ENCODE data around the gene SAMD11. TPM values are rescaled to one million over a fixed set of nuclear protein-coding genes. Genes with fewer than 3 reads are reported as not detected.
"Not testable (repeated sequence)": the region's sequence is repeated elsewhere in the genome, so short reads cannot be mapped to it uniquely, and the experiment has no call there.

Gene SAMD11
- total RNA-seq, 1 donor from 2014 or later = 11.1 TPM

DNA sequence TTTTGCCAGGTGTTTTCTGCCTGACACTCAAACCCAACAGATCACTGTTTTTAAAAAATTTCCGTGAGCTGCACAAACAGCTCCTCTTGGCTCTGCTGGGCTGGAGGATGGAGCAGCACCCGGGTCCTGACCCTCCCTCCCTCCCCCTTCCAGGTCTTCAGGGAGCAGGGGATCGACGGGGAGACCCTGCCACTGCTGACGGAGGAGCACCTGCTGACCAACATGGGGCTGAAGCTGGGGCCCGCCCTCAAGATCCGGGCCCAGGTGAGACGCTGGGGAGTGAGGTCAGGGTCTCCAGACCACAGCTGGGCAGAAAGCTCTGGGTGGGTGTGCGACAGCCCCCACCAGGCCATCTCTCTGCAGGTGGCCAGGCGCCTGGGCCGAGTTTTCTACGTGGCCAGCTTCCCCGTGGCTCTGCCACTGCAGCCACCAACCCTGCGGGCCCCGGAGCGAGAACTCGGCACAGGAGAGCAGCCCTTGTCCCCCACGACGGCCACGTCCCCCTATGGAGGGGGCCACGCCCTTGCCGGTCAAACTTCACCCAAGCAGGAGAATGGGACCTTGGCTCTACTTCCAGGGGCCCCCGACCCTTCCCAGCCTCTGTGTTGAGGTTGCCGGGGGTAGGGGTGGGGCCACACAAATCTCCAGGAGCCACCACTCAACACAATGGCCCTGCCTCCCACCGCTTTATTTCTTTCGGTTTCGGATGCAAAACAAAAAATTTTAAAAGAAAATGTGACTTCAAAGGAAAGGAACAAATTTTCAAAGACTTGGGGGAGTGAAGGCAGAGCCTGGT is 20.0 kb downstream of the SAMD11 start:
- no peak for DNase-seq (ENCODE audit: low spot score)

DNA sequence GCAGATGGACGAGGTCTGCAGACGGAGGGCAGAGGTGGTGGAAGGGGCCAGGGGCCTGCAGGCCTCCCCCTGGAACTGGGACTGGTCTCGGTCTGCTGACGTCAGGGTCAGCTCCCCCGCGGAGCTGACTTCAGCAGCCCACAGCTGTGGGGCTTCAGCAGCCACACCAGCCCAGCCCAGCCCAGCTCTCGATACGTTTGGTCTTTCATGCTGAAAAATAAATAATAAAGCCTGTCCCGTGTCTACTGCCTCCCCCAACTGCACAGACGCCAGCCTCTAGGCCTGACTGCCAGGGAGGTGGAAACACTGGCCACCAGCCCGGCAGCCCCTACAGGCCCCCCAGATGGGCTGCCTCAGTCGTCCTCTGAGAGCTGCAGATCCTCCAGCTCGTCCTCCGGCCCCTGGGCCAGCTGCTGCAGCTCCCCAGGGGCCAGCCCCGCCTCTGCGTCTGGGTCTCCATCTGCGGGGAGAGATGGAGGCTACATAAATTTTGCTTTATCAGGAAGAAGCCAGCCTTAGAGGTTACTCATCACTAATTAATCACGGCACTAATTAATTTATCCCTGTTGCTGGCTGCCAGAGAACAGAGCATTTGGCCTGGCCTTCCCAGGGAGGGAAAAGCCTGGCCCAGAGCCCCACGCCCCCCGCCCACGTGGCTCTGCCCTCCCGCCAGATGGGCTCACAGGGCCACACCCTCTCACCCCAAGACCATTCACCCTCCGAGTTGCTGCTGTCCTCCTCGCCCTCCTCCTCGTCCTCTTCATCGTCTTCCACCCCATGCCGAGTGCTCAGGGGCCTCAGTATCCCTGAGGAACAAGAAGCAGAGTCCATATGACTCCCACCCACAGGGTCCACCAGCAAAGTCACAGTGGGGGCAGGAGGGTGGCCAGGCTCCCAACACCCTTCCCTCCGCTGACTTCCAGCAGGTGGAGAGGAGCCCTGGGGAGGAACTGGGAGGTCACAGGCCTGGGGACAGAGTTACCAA is 20.9 kb downstream of the SAMD11 start:
- no peak for DNase-seq (ENCODE audit: low spot score)

DNA sequence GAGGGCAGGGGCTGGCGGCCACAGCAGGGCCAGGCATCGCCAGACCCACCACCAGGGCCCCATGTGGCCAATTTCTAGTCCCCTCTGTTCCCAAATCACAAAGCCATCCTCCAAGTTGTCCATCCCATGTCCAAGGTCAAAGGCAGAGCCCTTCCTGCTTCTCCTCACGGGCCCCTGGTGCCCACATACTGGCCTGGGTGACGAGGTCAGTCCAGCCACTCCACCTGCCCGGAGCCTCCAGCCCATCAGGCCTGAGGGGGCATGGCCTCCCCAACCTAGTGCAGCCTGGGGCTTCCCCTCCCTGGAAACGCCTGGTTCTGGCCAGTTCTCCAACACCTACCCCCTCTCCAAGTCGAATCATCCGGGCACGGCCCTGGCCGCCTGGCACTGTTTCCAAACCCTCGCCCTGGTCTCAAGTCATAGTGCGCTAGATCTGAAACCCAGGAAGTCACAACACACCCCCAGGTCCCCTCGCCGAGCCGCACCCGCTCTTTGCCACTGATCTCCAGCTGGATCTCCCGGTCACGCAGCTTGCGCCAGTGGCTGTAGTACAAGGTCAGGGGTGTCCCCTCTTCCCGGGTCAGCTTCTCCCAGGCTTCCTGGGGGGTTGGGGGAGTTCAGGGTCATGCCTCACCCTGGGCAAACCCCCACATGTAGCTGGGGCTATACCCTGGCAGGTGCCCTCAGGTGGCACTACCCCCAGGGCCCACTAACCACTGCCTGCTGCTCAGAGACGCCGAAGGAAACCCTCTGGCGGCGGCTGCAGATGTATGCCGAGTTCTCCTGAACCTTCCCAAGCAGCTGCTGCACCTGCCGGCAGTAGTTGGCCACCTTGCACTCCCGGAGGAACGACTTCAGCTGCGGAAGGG is 22.2 kb downstream of the SAMD11 start:
- no peak for DNase-seq (ENCODE audit: low spot score)

DNA sequence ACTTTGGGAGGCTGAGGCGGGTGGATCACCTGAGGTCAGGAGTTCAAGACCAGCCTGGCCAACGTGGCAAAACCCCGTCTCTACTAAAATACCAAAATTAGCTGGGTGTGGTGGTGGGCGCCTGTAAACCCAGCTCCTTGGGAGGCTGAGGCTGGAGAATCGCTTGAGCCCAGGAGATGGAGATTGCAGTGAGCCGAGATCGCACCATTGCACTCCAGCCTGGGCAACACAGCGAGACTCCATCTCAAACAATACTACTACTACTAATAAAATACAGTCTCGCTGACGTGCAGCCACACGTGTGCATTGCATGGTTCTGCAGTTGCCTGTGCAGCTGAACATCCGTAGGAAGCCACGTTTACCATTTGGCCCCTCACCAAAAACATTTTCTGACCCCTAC is 23.1 kb downstream of the SAMD11 start:
- DNase-seq (ENCODE audit: low spot score) = not testable (repeated sequence)

DNA sequence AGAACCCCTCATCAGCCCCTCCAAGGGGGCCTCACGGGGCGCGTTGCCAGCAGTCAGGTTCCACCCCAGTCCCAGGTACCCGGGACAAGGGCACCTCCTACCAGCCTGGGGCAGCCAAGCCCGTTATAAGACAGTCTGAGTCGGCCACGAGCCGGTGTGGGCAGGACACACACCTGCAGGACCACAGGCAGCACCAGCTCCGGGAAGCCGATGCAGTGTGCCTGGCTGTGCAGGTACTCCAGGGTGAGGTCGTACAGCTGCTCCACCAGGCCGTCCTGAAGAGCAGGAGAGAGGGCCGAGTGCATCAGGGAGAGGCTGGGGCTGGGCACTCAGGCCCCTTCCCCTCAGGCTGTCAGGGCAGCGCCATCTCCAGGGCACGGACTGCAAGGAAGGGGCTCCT is 24.2 kb downstream of the SAMD11 start:
- DNase-seq (ENCODE audit: low spot score) = no peak

DNA sequence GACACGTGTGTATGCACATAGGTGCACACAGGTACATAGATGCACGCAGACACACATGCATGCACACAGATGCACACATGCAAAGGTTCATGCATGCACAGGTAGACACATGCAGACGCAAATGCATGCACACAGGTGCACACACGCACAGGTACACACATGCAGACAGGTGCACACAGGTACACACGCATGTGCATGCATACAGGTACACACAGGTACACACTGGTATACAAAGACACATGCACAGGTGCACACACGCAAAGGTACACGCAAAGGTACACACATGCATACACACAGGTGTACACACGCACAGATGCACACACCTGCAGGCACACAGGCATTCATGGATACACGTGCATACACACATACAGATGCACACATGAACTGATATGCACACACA is 26.5 kb downstream of the SAMD11 start:
- no peak for DNase-seq (ENCODE audit: low spot score)

DNA sequence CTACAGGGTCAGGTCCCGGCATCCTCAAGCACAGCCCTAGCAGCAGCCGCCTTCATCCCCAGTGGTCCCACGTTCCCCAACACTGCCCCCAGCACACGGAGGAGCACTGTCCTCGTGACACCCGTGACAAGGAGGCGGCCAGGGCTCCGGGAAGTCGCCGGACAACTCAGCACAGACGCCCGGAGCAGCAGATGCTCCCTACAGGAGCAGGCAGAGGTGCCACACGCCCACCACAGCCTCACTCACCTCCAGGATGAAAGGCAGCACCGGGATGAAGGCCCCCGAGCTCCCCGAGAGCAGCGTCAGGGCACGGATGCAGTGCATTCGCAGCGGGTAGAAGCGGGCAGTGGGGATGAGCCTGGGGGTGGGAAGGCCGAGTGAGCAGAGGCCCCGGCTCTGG is 27.2 kb downstream of the SAMD11 start:
- no peak for DNase-seq (ENCODE audit: low spot score)

DNA sequence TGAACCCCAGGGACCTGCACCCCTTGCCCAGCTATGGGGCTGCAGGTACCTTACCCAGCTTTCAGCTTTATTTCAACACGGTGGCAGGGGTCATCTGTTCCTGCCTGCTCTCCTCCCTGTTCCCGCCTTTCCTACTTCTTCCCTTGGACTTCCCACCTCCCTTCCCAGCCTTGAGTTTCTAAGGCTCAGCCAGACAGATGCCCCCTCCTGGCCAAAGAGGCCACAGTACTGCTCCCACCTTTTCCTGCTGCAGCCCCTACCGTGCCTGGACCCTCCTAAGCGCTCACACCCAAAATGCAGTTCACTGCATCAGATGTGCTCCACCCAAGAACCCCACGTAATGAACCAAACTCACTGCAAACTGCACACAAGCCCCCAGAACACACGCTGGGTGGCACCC is 27.6 kb downstream of the SAMD11 start:
- DNase-seq (ENCODE audit: low spot score) = no peak

DNA sequence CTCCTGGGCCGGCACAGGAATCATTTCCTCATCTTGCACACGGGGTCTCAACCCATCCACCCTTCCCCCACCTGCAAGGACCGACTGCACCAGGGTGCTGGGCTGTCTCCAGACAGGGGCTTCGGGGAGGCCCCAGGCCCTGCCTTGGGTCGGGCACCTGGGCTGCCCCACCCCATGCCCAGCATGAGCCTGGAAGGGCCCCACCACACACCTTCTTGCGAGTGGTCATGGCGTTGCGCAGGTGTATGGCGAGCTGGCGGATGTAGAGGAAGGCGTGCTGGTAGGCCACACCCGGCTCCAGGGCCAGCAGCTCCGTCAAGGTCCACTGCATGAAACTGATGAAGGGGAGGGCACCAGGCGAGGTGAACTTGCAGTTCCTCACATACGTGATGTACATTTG is 28.5 kb downstream of the SAMD11 start:
- DNase-seq (ENCODE audit: low spot score) = no peak

DNA sequence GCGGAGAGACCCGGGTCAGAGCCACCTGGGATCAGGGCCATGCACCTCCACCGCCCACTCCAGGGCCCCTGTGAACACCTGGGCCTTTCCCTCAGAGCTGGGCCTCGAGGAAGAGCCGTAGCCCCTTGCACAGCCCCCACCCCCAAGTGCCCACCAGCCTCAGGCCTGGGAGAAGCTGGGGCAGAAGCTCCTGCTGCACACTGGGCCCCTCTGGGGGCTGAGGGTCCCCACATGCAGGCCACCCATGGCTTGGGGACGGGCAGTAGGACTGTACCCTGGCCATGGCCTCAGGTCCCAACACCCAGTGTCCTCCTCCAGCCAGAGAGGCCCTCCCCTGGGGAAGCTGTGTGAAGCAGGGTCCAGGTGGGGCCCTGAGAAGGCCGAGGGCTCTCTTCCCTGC is 28.9 kb downstream of the SAMD11 start:
- DNase-seq (ENCODE audit: low spot score) = no peak

DNA sequence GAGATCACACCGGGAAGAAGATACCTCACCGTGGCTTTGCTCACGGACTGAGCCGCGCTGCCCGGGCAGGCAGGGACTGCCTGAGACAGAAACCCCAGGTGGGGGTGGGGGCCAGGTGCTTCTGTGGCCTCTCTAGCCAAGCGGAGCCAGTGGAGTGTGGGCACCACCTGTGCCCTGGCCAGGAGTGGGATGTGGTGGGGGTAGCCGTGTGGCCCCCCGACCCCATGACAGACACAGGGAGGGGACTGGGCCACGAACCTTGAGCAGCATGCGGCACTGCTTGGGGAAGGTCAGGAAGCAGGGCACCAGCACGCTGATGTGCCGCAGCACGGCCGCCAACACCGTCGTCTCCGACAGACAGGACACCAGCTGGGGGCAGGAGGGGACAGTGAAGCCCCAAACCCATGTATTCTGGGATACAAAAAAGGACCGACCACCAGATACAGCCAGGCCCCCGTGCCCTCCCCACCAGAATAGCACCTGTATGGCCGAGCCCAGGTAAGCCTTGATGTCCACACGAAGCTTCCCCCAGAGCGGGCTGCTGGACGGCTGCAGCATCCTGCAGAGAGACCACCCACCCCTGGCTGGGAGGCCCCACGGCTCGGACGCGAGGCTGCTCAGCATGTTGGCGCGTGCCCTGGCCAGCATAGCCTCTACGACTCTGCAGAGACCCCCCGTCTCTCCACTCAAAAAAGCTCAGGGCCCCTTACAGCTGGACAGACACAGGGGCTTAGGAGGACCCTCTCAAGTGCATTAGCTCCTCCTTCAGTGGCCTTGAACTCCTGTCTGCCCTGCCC is 30.0 kb downstream of the SAMD11 start:
- DNase-seq (ENCODE audit: low spot score) = no peak

DNA sequence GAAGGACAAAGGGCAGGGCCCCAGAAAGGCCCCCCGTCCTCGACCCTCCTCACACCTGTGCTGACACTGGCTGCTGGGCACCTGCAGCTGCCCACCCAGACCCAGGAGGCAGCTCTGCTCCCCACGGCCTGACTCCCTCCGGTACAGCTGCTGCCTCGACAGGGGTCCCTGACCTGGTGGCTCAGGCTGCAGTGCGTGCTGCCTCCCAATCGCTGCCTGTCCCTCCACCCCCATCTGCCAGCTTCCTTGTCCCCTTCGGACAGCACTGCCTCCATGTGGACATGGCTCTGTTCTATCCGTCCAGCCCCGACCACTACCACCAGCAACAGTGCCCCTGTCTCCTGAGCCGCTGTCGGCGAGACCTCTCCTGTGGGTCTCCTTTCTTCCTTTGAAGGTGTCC is 31.2 kb downstream of the SAMD11 start:
- DNase-seq (ENCODE audit: low spot score) = no peak

DNA sequence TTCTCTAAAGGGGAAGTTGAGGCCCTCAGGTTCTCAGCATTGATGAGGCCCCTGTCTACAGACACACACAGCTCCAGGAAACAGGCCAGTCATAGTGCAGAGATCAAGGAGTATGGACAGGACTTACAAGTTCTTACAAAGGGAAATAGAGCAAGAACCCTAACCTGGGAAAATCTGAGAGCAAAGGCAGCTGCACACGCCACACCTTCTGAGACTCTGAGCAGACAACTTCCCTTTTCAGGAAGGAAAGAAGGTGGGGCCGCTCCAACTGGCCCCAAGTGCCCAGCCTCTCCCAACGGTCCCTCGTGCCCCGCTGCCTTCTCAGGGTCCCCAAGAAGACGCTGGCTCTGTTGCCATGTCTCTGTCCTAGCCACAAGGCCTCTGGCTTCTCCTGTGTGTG is 31.8 kb downstream of the SAMD11 start:
- DNase-seq (ENCODE audit: low spot score) = no peak

DNA sequence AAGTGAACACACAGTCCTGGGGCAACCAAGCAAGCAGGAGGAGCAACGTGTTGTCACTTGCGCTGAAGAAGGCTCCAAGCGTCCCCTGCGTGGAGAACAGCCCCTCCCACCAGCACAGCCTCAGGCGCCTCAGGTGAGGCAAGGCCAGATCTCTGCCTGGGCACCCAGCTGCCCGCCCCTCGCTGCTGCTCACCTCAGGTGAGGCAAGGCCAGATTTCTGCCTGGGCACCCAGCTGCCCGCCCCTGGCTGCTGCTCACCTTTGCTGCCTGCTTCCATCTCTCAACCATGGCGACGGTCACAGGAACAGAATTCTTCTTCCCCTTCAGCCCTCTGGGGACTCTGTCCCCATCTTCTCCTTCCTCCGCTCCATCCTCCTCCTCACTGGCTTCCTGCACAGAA is 32.9 kb downstream of the SAMD11 start:
- no peak for DNase-seq (ENCODE audit: low spot score)

DNA sequence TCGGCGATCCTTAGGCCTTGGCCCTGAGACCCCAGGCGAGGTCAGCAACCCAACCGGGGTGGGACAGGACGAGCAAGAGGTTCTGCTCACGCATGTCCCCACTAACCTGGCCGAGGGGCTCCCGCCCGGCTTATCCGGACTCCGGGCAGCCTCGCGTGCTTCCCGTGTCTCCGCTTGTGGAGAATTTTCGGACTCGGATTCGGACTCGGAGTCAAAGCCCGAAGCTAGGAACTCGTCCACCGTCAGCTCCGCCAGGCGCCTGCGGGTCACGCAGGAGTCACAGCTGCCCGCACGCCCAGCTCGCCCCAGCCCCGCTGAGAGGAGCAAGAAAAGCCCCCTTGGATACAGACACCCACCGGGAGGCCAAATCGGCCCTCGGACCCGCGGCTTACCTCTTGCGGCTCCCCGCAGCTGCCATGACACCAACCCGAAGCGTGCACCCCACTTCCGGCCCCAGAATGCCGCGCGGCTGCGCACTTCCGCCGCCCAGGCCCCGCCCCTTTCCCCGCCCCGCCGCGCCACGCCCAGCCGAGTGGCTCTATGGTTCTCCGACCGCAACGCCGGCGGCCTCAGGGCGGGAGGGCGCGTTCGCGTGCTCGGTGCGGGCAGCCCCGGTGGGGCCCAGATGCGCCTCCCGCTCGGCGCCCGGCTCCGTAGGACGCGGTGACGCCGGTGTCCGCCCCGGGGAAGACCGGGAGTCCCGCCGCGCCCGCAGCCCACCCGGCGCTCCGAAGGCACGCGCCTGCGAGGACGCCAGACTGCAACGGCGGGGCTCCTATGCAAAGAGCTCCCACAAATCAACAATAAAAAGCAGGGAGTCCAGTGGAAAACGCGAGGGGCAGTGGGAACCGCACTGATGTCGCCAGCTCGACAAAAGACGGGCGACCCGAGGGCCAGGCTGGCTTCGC is 35.4 kb downstream of the SAMD11 start, which contains the start of gene NOC2L:
Gene NOC2L, minus strand, starts transcription at position 434 of the 908 bp plus-strand sequence. Its CDS starts 16 bp downstream, at position 418.
- peak; percentile 86 for DNase-seq (ENCODE audit: low spot score)

DNA sequence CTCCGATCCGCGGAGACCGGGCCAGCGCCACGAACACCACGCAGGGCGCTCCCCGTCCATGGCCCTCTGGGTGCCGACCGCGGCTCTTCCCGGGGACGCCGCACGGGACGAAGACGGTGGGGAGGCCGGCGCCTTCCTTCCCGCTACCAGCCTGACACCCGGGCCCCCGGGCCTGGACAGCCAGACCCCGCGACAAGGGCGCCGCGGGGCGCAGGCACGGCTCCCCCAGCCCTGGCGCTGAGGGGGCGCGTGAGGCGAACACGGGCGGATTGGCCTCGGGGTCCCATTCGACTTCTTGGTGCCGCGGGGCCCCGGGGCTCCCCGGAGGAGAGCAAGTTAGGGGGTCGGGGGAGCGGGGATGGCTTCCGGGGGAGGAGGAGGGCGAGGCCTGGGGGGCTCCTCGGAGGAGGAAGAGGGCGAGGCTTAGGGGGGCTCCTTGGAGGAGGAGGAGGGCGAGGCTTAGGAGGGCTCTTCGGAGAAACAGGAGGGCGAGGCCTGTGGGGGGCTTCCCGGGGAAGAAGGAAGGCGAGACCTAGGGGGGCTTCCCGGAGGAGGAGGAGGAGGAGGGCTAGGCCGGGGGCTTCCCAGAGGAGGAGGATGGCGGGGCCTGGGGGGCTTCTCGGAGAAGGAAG is 36.1 kb downstream of the SAMD11 start:
- no peak for DNase-seq (ENCODE audit: low spot score)

DNA sequence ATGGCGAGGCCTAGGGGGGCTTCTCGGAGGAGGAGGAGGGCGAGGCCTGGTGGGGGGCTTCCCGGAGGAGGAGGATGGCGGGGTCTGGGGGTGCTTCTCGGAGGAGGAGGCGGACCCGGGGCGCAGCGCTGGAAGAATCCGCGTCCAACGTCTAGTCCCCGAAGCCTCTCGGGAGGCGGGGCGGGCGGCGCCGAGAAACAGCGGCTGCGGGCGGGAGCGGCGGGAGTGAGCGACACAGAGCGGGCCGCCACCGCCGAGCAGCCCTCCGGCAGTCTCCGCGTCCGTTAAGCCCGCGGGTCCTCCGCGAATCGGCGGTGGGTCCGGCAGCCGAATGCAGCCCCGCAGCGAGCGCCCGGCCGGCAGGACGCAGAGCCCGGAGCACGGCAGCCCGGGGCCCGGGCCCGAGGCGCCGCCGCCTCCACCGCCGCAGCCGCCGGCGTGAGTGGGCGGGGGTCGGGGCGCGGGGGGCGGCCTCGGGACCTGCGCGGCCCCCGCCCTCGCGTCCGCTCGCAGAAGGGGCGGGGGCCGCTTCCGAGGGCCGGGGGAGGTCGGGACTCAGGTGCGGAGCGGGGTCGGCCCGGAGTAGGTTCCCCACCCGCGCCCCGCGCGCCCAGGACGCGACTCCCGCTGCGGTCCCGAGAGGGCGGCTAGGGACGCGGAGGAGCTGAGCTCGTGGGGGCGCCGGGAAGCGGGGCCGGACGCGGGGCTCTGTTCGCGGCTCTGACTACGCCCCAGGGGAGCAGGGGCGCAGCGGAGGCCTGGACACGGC is 36.8 kb downstream of the SAMD11 start, which contains the start of gene KLHL17:
Gene KLHL17, plus strand, starts transcription at position 222 of the 769 bp plus-strand sequence. Its CDS starts 110 bp downstream, at position 332.
- DNase-seq (ENCODE audit: low spot score) = peak; percentile 53

DNA sequence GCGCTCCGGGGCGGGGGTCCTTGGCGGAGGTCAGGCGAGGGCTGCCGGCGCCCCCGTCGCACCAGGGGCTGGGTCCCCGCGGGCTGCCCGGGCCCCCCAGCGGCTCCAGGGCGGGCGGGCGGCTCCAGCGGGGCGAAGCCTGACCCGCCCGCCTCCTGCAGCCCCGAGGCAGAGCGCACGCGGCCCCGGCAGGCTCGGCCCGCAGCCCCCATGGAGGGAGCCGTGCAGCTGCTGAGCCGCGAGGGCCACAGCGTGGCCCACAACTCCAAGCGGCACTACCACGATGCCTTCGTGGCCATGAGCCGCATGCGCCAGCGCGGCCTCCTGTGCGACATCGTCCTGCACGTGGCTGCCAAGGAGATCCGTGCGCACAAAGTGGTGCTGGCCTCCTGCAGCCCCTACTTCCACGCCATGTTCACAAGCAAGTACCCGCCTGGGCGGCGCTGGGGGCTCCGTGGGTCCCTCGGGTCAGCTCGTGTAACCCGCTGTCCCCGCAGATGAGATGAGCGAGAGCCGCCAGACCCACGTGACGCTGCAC is 37.5 kb downstream of the SAMD11 start:
- DNase-seq (ENCODE audit: low spot score) = no peak

All from umbilical cord (tissue), 2 donors.